GM06990 (cell line): ENCODE results near the gene MSH6.

Experiments
- DNase-seq: peaks from one replicate; pipeline ENCODE4 v3.0.0-alpha.2; 2011; ENCODE audit not compliant: insufficient read length; ENCODE audit errors: extremely low read depth
- H3K27me3 ChIP-seq: replicated peaks from 2 replicates; pipeline ENCODE4 v1.6.0; 2011; ENCODE audit warnings: low read length; ENCODE audit not compliant: control insufficient read depth, insufficient read depth
- H3K36me3 ChIP-seq: 2 replicates; pipeline ENCODE4 v1.5.1; 2011; ENCODE audit warnings: low read length; ENCODE audit not compliant: control insufficient read depth, insufficient read depth
- H3K4me3 ChIP-seq: replicated peaks from 2 replicates; pipeline ENCODE4 v1.5.1; 2011; ENCODE audit warnings: low read depth, mild to moderate bottlenecking, control low read depth, low read length
- TF ChIP-seq, protein P1 (sequence below): IDR thresholded peaks from 2 replicates; pipeline ENCODE4 v1.5.1; 2011; ENCODE audit warnings: low read length, control low read depth, mild to moderate bottlenecking, inconsistent platforms; ENCODE audit not compliant: insufficient read depth, poor library complexity, severe bottlenecking

Gene MSH6

DNA sequence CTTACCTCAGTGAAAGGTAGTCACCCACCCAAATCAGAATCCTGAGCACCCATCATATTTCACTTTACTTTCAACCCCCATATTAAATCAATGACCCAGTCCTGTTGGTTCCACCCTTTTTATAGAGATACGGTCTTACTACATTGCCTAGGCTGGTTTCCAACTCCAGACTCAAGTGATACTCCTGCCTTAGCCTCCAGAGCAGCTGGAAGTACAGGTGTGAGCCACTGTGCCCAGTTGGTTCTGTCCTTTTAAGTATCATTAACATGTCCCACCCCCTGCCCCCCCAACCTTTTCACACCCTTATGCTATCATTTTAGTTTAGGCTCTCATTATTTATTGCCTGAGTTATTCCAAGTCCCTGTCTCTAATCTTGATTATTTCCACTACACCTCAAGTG is 28.7 kb downstream of the MSH6 start:
- Histone ChIP-seq H3K27me3 (no peaks in the 10 kb centered on the region), H3K4me3 (no peak overlapping the region), H3K36me3 (peaks cover 10% of the 10 kb centered on the region)
- TF ChIP-seq, protein P1, sequence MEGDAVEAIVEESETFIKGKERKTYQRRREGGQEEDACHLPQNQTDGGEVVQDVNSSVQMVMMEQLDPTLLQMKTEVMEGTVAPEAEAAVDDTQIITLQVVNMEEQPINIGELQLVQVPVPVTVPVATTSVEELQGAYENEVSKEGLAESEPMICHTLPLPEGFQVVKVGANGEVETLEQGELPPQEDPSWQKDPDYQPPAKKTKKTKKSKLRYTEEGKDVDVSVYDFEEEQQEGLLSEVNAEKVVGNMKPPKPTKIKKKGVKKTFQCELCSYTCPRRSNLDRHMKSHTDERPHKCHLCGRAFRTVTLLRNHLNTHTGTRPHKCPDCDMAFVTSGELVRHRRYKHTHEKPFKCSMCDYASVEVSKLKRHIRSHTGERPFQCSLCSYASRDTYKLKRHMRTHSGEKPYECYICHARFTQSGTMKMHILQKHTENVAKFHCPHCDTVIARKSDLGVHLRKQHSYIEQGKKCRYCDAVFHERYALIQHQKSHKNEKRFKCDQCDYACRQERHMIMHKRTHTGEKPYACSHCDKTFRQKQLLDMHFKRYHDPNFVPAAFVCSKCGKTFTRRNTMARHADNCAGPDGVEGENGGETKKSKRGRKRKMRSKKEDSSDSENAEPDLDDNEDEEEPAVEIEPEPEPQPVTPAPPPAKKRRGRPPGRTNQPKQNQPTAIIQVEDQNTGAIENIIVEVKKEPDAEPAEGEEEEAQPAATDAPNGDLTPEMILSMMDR, result no peak
- no peak for DNase-seq

DNA sequence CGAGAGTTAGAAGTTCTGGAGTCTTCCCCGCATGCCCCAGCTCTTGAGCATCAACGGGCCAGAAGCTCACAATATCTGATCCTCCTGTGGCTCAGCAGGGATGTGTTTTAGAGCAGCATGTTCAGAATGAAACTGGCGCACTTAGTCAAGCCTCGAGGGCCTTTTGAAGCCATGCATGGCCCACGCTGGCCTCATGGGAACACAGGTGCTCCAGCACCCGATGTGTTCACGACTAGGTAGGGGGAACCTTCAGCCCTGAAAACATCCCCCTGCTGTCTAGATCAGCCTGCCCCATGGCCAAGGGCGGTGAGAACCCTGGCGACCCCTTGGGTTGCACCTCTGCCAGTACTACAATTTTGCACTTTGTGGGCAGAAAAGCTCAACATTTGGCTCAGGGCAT is 32.8 kb downstream of the MSH6 start:
- DNase-seq, result peak; percentile 13
- TF ChIP-seq, protein P1, result no peak
- Histone ChIP-seq H3K36me3 (peaks cover 8% of the 10 kb centered on the region), H3K27me3 (no peaks in the 10 kb centered on the region), H3K4me3 (no peak overlapping the region)

DNA sequence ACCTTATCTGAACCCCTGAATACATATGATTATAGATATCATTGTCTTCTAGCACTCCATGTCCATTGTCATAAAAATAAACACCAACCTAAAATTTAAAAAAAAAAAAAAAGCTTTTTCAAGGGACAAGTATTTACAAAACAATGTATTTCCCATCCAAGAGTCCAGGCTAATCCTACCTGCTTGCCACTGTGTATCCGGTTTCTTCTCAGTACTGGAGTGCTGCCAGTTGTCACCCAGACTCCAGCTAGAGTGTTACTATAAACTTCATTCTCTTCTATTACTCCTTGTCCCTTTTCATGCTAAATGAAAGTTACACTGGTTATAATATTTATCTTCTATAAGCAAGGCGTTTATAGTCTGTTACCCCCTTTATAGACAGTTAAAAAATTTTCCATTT is 35.8 kb downstream of the MSH6 start:
- Histone ChIP-seq H3K36me3 (peaks cover 12% of the 10 kb centered on the region), H3K27me3 (no peaks in the 10 kb centered on the region), H3K4me3 (no peak overlapping the region)
- DNase-seq, result no peak
- TF ChIP-seq, protein P1, result no peak

DNA sequence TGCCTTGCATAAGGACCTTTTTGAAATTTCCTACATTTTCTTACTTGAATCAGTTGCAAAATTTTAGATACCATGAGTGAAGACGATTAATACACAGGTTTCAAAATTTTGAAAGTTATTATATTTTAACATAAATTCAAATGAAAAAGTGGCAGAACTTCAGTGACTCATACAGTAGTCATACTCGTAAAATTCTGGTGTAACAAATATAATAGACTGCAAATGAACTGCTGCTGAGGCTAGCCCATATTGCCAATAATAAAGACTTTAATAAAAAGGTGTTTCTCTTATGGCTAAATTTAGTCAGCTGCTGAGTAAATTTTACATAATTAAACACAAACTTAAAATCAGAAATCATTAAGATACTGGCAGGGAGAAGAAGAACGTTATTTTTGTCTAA is 36.9 kb downstream of the MSH6 start:
- H3K36me3 ChIP-seq, result peaks cover 12% of the 10 kb centered on the region
- TF ChIP-seq, protein P1, result no peak
- no peak for DNase-seq
- H3K27me3 ChIP-seq, result no peaks in the 10 kb centered on the region
- H3K4me3 ChIP-seq, result no peak overlapping the region

DNA sequence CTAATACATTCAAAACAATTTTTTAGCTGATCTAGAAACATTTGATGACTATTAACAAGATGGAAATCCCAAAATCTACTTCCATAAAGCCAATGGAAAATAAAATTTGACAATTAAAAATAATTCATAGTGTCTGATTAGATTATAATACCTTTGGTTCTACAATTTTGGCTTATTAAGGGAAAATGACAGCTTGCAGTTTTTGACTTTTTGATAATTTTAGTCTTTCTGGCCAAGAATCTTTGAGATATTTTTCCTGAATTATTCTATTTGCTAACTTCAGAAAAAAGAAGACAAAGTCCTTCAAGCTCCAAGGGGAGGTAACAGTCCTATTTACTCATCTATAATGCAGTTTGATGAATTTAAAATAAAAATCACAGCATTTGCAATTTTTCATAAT is 39.6 kb downstream of the MSH6 start:
- no peaks in the 10 kb centered on the region for H3K27me3 ChIP-seq
- TF ChIP-seq, protein P1, result no peak
- DNase-seq, result no peak
- H3K4me3 ChIP-seq, result no peak overlapping the region
- H3K36me3 ChIP-seq, result peaks cover 6% of the 10 kb centered on the region

DNA sequence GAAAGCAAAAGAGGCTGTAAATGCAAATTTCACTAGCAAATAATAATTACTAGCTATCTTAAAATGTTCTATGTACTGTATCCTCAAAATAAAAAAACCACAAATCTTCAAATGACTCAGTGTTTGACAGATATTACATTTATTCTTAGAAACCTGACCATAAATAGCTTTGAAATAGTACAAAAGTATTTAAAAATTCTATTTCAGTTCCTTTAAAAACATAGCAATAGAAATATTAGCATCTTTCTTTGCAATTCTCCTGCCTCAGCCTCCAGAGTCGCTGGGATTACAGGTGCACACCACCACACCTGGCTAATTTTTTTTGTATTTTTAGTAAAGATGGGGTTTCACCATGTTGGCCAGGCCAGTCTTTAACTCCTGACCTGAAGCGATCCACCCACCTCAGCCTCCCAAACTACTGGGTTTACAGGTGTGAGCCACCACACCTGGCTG is 50.6 kb downstream of the MSH6 start:
- peaks cover 6% of the 10 kb centered on the region for H3K36me3 ChIP-seq
- TF ChIP-seq, protein P1, result no peak
- no peaks in the 10 kb centered on the region for H3K27me3 ChIP-seq
- no peak overlapping the region for H3K4me3 ChIP-seq
- peak; percentile 52 for DNase-seq
